ENCODE data around the gene C10orf95.
A peak's percentile ranks its signal among the peaks of the same experiment; 100 is the strongest.

The C10orf95 gene

DNA sequence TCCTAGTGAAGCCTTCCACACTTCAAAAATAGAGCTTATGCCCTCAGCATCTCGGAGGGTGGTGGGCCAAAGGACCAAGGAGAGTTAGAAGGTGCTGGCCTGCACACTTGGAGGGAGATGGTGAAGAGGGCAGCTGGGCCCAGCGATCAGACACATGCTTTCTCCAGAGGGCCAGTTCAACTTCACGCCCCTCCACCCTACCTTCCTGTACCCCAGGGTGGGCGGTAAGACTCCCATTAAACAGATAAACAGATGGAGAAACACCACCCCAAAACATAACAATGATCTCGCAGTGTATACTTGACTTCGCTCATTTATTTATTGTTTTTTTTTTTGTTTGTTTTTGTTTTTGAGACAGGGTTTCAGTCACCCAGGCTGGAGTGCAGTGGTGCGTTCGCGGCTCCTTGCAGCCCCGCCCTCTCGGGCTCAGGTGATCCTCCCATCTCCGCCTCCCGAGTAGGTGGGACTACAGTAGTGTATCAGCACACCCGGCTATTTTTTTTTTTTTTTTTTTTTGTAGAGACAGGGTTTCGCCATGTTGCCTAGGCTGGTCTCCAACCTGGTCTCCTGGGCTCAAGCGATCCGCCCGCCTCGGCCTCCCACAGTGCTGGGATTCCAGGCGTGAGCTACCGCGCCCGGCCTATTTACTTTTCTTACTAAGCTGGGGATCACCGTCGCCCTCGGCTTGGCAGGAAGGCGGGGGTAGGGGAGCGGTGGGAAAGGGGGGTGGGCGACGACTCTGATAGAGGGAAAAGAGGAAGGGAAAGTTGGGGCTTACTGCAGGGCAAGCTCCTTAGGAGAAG lies 1.8 kb downstream of the C10orf95 start:
- H2AFZ ChIP-seq (ENCODE audit: insufficient read depth, low read length, poor library complexity), result peak overlapping the region; percentile 72
- H3K9me3 ChIP-seq (ENCODE audit: insufficient read depth, low read depth, low read length), result no peaks in the 10 kb centered on the region
- WGBS (ENCODE audit: extremely low coverage, insufficient coverage, insufficient read length), result no CpG with 5 or more reads among the region's 30 CpGs
- H3K27ac ChIP-seq (ENCODE audit: low read depth, low read length), result peak overlapping the region; percentile 60
- H3K23ac ChIP-seq (ENCODE audit: low read length), result no peak overlapping the region
- H3K79me1 ChIP-seq (ENCODE audit: low read length), result peaks cover 22% of the 10 kb centered on the region
- H2BK120ac ChIP-seq (ENCODE audit: insufficient read depth, low read length, poor library complexity), result peak overlapping the region; percentile 56
- peak overlapping the region; percentile 83 for H4K12ac ChIP-seq (ENCODE audit: low read depth, low read length)
- peak overlapping the region; percentile 91 for H3K9ac ChIP-seq (ENCODE audit: low read length)
- H3K4me2 ChIP-seq (ENCODE audit: low read length), result peak overlapping the region; percentile 93
- H4K8ac ChIP-seq (ENCODE audit: low read depth, low read length), result peak overlapping the region; percentile 93
- peaks cover 7 to 16% of the 10 kb centered on the region in 2 experiments for H3K4me1 ChIP-seq (ENCODE audit: control insufficient read depth in 1 of 2, insufficient read depth in 2 of 2, low read length in 2 of 2)
- peaks cover 11% of the 10 kb centered on the region for H3K79me2 ChIP-seq (ENCODE audit: control insufficient read depth, insufficient read depth, low read length, poor library complexity)
- H2BK5ac ChIP-seq (ENCODE audit: low read depth, low read length, poor library complexity), result peak overlapping the region; percentile 71
- H4K91ac ChIP-seq (ENCODE audit: low read depth, low read length), result peak overlapping the region; percentile 88
- peaks cover 2 to 3% of the 10 kb centered on the region in 2 experiments for H3K36me3 ChIP-seq (ENCODE audit: control insufficient read depth in 1 of 2, insufficient read depth in 2 of 2, low read length in 2 of 2)
- peak overlapping the region; percentile 87 for H3K14ac ChIP-seq (ENCODE audit: low read length)
- H3K4me3 ChIP-seq (ENCODE audit: low read depth, low read length), result peak overlapping the region; percentile 79
- H2BK12ac ChIP-seq (ENCODE audit: low read length), result peak overlapping the region; percentile 89
- H3K18ac ChIP-seq (ENCODE audit: low read length), result peak overlapping the region; percentile 48
- peak overlapping the region; percentile 13 for H3K4ac ChIP-seq (ENCODE audit: low read depth, low read length)
- peak overlapping the region; percentile 67 for H2AK5ac ChIP-seq (ENCODE audit: low read length)
- DNase-seq, result peak; percentile 78 to 87
- no peaks in the 10 kb centered on the region for H3K27me3 ChIP-seq (ENCODE audit: insufficient read depth, low read length)

DNA sequence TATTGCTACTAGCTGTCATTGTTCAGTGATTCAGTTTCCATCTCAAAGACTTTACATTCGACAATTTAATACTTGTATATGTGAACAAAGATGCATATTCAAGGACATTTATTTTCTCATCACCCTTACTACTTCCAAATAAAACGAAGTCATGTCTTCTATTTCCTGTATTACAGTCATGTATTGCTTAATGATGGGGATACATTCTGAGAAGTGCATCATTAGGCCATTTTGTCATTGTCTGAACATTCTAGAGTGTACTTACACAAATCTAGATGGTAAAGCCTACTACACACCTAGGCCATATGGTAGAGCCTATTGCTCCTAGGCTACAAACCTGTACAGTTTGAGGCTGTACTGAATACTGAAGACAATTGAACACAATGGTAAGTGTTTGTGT lies 6.5 kb downstream of the C10orf95 start:
- Histone ChIP-seq H3K36me3 (ENCODE audit: control insufficient read depth in 1 of 2, insufficient read depth in 2 of 2, low read length in 2 of 2) (no peaks in the 10 kb centered on the region), H4K91ac (ENCODE audit: low read depth, low read length) (no peak overlapping the region), H3K27me3 (ENCODE audit: insufficient read depth, low read length) (no peaks in the 10 kb centered on the region), H2BK12ac (ENCODE audit: low read length) (no peak overlapping the region), H3K4me1 (ENCODE audit: control insufficient read depth in 1 of 2, insufficient read depth in 2 of 2, low read length in 2 of 2) (peaks cover 3% of the 10 kb centered on the region in 2 experiments), H3K14ac (ENCODE audit: low read length) (no peak overlapping the region), H3K79me2 (ENCODE audit: control insufficient read depth, insufficient read depth, low read length, poor library complexity) (peaks cover 2% of the 10 kb centered on the region), H3K23ac (ENCODE audit: low read length) (no peak overlapping the region), H3K4me3 (ENCODE audit: low read depth, low read length) (no peak overlapping the region), H4K12ac (ENCODE audit: low read depth, low read length) (no peak overlapping the region), H3K18ac (ENCODE audit: low read length) (no peak overlapping the region), H3K79me1 (ENCODE audit: low read length) (peaks cover 5% of the 10 kb centered on the region), H3K9ac (ENCODE audit: low read length) (no peak overlapping the region), H2AK5ac (ENCODE audit: low read length) (no peak overlapping the region), H2BK5ac (ENCODE audit: low read depth, low read length, poor library complexity) (no peak overlapping the region), H3K4ac (ENCODE audit: low read depth, low read length) (no peak overlapping the region), H2BK120ac (ENCODE audit: insufficient read depth, low read length, poor library complexity) (no peak overlapping the region), H3K4me2 (ENCODE audit: low read length) (no peak overlapping the region), H2AFZ (ENCODE audit: insufficient read depth, low read length, poor library complexity) (no peak overlapping the region), H3K9me3 (ENCODE audit: insufficient read depth, low read depth, low read length) (no peaks in the 10 kb centered on the region), H4K8ac (ENCODE audit: low read depth, low read length) (no peak overlapping the region), H3K27ac (ENCODE audit: low read depth, low read length) (no peak overlapping the region)
- DNase-seq, result no peak
- no CpG with 5 or more reads among the region's 2 CpGs for WGBS (ENCODE audit: extremely low coverage, insufficient coverage, insufficient read length)

DNA sequence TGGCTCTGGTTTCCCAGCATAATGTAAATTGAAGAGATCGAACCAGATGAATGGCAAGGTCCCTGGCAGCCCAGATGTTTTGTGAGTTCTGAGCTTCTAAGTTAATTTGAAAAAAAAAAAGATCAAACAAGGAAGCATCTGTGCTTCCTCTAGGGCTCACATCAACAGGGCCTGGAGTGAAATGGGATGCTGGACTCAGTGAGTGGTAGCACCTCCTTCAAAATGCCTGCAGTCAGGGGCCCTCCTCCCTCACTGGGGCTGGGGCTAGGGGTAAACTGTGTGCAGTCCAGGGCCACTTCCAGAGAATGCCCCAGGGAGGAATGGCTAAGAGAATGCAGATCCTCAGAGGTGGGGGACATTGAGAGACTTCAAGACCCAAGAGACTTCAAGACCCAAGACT lies 13.0 kb downstream of the C10orf95 start:
- Histone ChIP-seq H2BK5ac (ENCODE audit: low read depth, low read length, poor library complexity) (no peak overlapping the region), H3K9ac (ENCODE audit: low read length) (no peak overlapping the region), H2BK12ac (ENCODE audit: low read length) (no peak overlapping the region), H3K4me2 (ENCODE audit: low read length) (no peak overlapping the region), H3K4ac (ENCODE audit: low read depth, low read length) (no peak overlapping the region), H3K9me3 (ENCODE audit: insufficient read depth, low read depth, low read length) (no peaks in the 10 kb centered on the region), H3K18ac (ENCODE audit: low read length) (no peak overlapping the region), H3K4me3 (ENCODE audit: low read depth, low read length) (no peak overlapping the region), H3K79me2 (ENCODE audit: control insufficient read depth, insufficient read depth, low read length, poor library complexity) (no peaks in the 10 kb centered on the region), H3K27me3 (ENCODE audit: insufficient read depth, low read length) (no peaks in the 10 kb centered on the region), H2BK120ac (ENCODE audit: insufficient read depth, low read length, poor library complexity) (no peak overlapping the region), H3K79me1 (ENCODE audit: low read length) (no peaks in the 10 kb centered on the region), H3K36me3 (ENCODE audit: control insufficient read depth in 1 of 2, insufficient read depth in 2 of 2, low read length in 2 of 2) (no peaks in the 10 kb centered on the region), H3K23ac (ENCODE audit: low read length) (no peak overlapping the region), H2AK5ac (ENCODE audit: low read length) (no peak overlapping the region), H3K4me1 (ENCODE audit: control insufficient read depth in 1 of 2, insufficient read depth in 2 of 2, low read length in 2 of 2) (peaks cover 7 to 14% of the 10 kb centered on the region in 2 experiments), H2AFZ (ENCODE audit: insufficient read depth, low read length, poor library complexity) (no peak overlapping the region), H4K91ac (ENCODE audit: low read depth, low read length) (no peak overlapping the region), H4K8ac (ENCODE audit: low read depth, low read length) (no peak overlapping the region), H4K12ac (ENCODE audit: low read depth, low read length) (no peak overlapping the region), H3K27ac (ENCODE audit: low read depth, low read length) (no peak overlapping the region), H3K14ac (ENCODE audit: low read length) (no peak overlapping the region)
- WGBS (ENCODE audit: extremely low coverage, insufficient coverage, insufficient read length), result no CpG with 5 or more reads among the region's 1 CpG
- DNase-seq, result no peak

DNA sequence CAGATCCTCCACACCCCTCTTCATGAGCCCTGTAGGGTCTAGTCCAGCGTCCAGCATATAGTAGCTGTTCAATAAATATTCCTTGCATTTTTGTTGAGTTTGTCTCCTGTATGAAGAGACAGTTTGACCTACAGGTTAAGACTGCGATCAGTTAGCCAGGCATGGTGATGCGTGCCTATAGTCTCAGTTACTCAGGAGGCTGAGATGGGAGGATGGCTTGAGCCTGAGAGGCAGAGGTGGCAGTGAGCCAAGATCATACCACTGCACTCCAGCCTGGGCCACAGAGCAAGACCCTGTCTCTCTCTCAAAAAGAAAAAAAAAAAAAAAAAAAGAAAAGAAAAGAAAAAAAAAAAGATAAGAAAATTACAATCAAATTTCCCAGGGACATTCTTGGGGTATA lies 13.8 kb downstream of the C10orf95 start:
- no peak overlapping the region for H2BK12ac ChIP-seq (ENCODE audit: low read length)
- no peak overlapping the region for H2BK5ac ChIP-seq (ENCODE audit: low read depth, low read length, poor library complexity)
- no CpG with 5 or more reads among the region's 3 CpGs for WGBS (ENCODE audit: extremely low coverage, insufficient coverage, insufficient read length)
- H4K12ac ChIP-seq (ENCODE audit: low read depth, low read length), result no peak overlapping the region
- no peak overlapping the region for H2AFZ ChIP-seq (ENCODE audit: insufficient read depth, low read length, poor library complexity)
- H3K18ac ChIP-seq (ENCODE audit: low read length), result no peak overlapping the region
- no peak overlapping the region for H3K14ac ChIP-seq (ENCODE audit: low read length)
- H3K4ac ChIP-seq (ENCODE audit: low read depth, low read length), result no peak overlapping the region
- no peak overlapping the region for H4K91ac ChIP-seq (ENCODE audit: low read depth, low read length)
- no peaks in the 10 kb centered on the region for H3K27me3 ChIP-seq (ENCODE audit: insufficient read depth, low read length)
- H3K27ac ChIP-seq (ENCODE audit: low read depth, low read length), result no peak overlapping the region
- H3K79me1 ChIP-seq (ENCODE audit: low read length), result no peaks in the 10 kb centered on the region
- no peak overlapping the region for H3K9ac ChIP-seq (ENCODE audit: low read length)
- no peak overlapping the region for H4K8ac ChIP-seq (ENCODE audit: low read depth, low read length)
- H3K4me2 ChIP-seq (ENCODE audit: low read length), result no peak overlapping the region
- no peaks in the 10 kb centered on the region for H3K9me3 ChIP-seq (ENCODE audit: insufficient read depth, low read depth, low read length)
- no peak overlapping the region for H3K4me3 ChIP-seq (ENCODE audit: low read depth, low read length)
- H3K4me1 ChIP-seq (ENCODE audit: control insufficient read depth in 1 of 2, insufficient read depth in 2 of 2, low read length in 2 of 2), result peaks cover 7 to 14% of the 10 kb centered on the region in 2 experiments
- no peak for DNase-seq
- no peaks in the 10 kb centered on the region for H3K36me3 ChIP-seq (ENCODE audit: control insufficient read depth in 1 of 2, insufficient read depth in 2 of 2, low read length in 2 of 2)
- no peak overlapping the region for H2BK120ac ChIP-seq (ENCODE audit: insufficient read depth, low read length, poor library complexity)
- H2AK5ac ChIP-seq (ENCODE audit: low read length), result no peak overlapping the region
- no peak overlapping the region for H3K23ac ChIP-seq (ENCODE audit: low read length)
- no peaks in the 10 kb centered on the region for H3K79me2 ChIP-seq (ENCODE audit: control insufficient read depth, insufficient read depth, low read length, poor library complexity)
